Measurements from ENCODE around the gene KCTD11. TPM values are rescaled to one million over a fixed set of nuclear protein-coding genes. Genes with fewer than 3 reads are reported as not detected.

Gene KCTD11
- total and polyA plus RNA-seq, 2 of the 13 experiments (the other 11 are each of a cell fraction or from before 2014, with no cell fraction given) = 1.6 to 2.6 TPM

DNA sequence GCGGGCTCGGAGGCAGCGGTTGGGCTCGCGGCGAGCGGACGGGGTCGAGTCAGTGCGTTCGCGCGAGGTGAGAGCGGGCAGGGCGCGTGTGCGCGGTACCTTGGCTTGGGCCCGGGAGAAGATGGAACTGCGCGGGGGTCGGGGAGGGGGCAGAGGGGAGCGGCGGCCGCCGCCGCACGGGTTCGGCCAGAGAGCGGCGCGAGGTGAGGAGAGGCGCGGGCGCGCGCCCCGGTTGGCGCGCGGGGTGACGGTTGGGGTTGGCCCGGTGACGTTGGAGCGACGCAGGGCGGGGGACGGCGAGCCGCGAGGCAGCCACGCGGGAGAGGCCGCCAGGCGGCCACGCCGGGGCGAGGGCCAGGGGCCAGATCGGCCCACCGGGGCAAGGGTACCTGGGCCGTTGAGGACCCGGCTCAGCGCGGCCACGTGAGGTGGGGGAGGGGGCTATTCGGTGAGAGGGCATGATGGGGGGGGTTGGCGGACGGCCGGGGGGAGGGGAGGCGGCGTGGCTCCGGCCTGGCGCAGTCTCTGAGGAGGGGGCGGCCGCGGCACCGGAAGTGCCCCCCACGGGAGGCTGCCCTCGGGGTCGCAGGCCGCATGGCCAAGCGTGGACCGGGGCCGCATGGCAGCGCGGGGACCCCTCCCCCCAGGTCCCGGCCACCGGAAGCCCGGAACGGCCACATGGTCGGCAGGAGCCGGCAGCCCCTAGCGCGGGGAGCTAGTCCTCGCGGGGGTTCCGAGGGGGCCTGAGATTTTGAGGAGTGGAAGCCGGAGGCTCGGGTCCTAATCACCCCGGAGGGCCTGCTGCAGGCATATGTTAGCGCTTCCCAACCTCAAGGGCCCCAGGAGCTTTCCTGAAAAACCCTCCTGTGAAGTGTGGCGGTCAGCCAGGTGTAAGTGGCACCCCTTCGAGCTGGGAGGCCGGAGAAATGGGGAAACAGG, 44.0 kb upstream of the KCTD11 start (continued):
- TF ChIP-seq, protein P1, sequence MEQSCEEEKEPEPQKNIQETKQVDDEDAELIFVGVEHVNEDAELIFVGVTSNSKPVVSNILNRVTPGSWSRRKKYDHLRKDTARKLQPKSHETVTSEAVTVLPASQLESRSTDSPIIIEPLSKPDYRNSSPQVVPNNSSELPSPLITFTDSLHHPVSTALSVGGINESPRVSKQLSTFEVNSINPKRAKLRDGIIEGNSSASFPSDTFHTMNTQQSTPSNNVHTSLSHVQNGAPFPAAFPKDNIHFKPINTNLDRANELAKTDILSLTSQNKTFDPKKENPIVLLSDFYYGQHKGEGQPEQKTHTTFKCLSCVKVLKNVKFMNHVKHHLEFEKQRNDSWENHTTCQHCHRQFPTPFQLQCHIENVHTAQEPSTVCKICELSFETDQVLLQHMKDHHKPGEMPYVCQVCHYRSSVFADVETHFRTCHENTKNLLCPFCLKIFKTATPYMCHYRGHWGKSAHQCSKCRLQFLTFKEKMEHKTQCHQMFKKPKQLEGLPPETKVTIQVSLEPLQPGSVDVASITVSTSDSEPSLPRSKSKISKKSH (CRISPR knock-in tag; IDR thresholded peaks at IDR 0.05; ENCODE audit: borderline replicate concordance) = 0 out of 2 replicates have a peak, but pooled peaks have one; percentile 16
- TF ChIP-seq KLF6 (CRISPR knock-in tag; IDR thresholded peaks at IDR 0.05) (0 out of 2 replicates have a peak, but pooled peaks have one; percentile 15), ZNF775 (CRISPR knock-in tag; IDR thresholded peaks at IDR 0.05; ENCODE audit: borderline replicate concordance) (no peak), ZNF570 (CRISPR knock-in tag; IDR thresholded peaks at IDR 0.05; ENCODE audit: borderline replicate concordance) (0 out of 2 replicates have a peak, but pooled peaks have one; percentile 5), ZBTB43 (CRISPR knock-in tag; conservative IDR thresholded peaks at IDR 0.05) (no peak), ZFY (CRISPR knock-in tag; IDR thresholded peaks at IDR 0.05) (peak; percentile 52; the same call in 1 of the 2 replicates), MYC (CRISPR knock-in tag; IDR thresholded peaks at IDR 0.05; ENCODE audit: borderline replicate concordance) (peak; percentile 99), MED1 (CRISPR knock-in tag; IDR thresholded peaks at IDR 0.05) (peak; percentile 16; the same call in 1 of the 2 replicates)
- TF ChIP-seq, protein P2, sequence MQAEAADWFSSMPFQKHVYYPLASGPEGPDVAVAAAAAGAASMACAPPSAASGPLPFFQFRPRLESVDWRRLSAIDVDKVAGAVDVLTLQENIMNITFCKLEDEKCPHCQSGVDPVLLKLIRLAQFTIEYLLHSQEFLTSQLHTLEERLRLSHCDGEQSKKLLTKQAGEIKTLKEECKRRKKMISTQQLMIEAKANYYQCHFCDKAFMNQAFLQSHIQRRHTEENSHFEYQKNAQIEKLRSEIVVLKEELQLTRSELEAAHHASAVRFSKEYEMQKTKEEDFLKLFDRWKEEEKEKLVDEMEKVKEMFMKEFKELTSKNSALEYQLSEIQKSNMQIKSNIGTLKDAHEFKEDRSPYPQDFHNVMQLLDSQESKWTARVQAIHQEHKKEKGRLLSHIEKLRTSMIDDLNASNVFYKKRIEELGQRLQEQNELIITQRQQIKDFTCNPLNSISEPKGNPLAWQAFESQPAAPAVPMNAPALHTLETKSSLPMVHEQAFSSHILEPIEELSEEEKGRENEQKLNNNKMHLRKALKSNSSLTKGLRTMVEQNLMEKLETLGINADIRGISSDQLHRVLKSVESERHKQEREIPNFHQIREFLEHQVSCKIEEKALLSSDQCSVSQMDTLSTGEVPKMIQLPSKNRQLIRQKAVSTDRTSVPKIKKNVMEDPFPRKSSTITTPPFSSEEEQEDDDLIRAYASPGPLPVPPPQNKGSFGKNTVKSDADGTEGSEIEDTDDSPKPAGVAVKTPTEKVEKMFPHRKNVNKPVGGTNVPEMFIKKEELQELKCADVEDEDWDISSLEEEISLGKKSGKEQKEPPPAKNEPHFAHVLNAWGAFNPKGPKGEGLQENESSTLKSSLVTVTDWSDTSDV (CRISPR knock-in tag; IDR thresholded peaks at IDR 0.05) = peak; percentile 66; the same call in 1 of the 2 replicates
- TF ChIP-seq, protein P3, sequence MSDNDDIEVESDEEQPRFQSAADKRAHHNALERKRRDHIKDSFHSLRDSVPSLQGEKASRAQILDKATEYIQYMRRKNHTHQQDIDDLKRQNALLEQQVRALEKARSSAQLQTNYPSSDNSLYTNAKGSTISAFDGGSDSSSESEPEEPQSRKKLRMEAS (IDR thresholded peaks at IDR 0.05) = peak; percentile 92
- TF ChIP-seq, protein P4, sequence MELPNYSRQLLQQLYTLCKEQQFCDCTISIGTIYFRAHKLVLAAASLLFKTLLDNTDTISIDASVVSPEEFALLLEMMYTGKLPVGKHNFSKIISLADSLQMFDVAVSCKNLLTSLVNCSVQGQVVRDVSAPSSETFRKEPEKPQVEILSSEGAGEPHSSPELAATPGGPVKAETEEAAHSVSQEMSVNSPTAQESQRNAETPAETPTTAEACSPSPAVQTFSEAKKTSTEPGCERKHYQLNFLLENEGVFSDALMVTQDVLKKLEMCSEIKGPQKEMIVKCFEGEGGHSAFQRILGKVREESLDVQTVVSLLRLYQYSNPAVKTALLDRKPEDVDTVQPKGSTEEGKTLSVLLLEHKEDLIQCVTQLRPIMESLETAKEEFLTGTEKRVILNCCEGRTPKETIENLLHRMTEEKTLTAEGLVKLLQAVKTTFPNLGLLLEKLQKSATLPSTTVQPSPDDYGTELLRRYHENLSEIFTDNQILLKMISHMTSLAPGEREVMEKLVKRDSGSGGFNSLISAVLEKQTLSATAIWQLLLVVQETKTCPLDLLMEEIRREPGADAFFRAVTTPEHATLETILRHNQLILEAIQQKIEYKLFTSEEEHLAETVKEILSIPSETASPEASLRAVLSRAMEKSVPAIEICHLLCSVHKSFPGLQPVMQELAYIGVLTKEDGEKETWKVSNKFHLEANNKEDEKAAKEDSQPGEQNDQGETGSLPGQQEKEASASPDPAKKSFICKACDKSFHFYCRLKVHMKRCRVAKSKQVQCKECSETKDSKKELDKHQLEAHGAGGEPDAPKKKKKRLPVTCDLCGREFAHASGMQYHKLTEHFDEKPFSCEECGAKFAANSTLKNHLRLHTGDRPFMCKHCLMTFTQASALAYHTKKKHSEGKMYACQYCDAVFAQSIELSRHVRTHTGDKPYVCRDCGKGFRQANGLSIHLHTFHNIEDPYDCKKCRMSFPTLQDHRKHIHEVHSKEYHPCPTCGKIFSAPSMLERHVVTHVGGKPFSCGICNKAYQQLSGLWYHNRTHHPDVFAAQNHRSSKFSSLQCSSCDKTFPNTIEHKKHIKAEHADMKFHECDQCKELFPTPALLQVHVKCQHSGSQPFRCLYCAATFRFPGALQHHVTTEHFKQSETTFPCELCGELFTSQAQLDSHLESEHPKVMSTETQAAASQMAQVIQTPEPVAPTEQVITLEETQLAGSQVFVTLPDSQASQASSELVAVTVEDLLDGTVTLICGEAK (IDR thresholded peaks at IDR 0.05) = no peak
- TF ChIP-seq, protein P4 (CRISPR knock-in tag; IDR thresholded peaks at IDR 0.05) = peak; percentile 34; the same call in 1 of the 2 replicates
